SK-N-SH (cell line): ENCODE results near the gene EIF4G2. TPM values are rescaled to one million over a fixed set of nuclear protein-coding genes. Genes with fewer than 3 reads are reported as not detected.
A peak's percentile ranks its signal among the peaks of the same experiment; 100 is the strongest.

ENCODE experiments used
- CTCF ChIA-PET: fragments of 300-600, 350-600 bp; formaldehyde crosslinking; extraction: SDS; loops from one replicate; lab custom pipeline; 2021; lab: Yijun Ruan, JAX
- POLR2A ChIA-PET: fragments of 350-600 bp; sonication (Branson Sonifier 250); formaldehyde crosslinking; extraction: SDS; loops from one replicate; lab custom pipeline; 2020; ENCODE audit warnings: antibody characterized with exemption, inconsistent platforms; lab: Yijun Ruan, JAX
- DNase-seq: peaks from one replicate; pipeline ENCODE4 v3.0.0; 2012
- H2AFZ ChIP-seq: fragments of 200-600 bp; sonication (generic); 2 replicates; pipeline ENCODE4 v1.8.1; 2016; ENCODE audit warnings: antibody characterized with exemption, mild to moderate bottlenecking, low read depth
- H3F3A ChIP-seq: fragments of 200-600 bp; sonication (generic); replicated peaks from 2 replicates; pipeline ENCODE3; 2016; ENCODE audit warnings: antibody characterized with exemption, mild to moderate bottlenecking; ENCODE audit not compliant: insufficient read depth
- H3K27ac ChIP-seq, 2 experiments: fragments of 200-500 bp in 1 of 2; fragments of 200-600 bp in 1 of 2; sonication (Bioruptor generic) in 1 of 2; sonication (generic), shearing (Covaris generic) in 1 of 2; 2 replicates each; pipeline versions ENCODE4 v1.5.1 to v1.6.1; 2014 to 2016; ENCODE audit warnings: low read depth in 2 of 2, inconsistent platforms in 1 of 2, low read length in 1 of 2, mild to moderate bottlenecking in 1 of 2, mixed read lengths in 1 of 2
- H3K27me3 ChIP-seq: fragments of 200-600 bp; sonication (generic), shearing (Covaris generic); 2 replicates; pipeline ENCODE4 v1.6.1; 2016; ENCODE audit warnings: mixed run types; ENCODE audit not compliant: insufficient read depth
- H3K36me3 ChIP-seq, 2 experiments: fragments of 200-500 bp in 1 of 2; fragments of 200-600 bp in 1 of 2; sonication (Bioruptor generic) in 1 of 2; sonication (generic) in 1 of 2; replicated peaks in 1 of 2; 2 replicates each; pipeline versions ENCODE3 to v1.5.1; 2014 to 2016; ENCODE audit warnings: low read length in 1 of 2, mild to moderate bottlenecking in 1 of 2; ENCODE audit not compliant: insufficient read depth in 2 of 2, control insufficient read depth in 1 of 2
- H3K4me1 ChIP-seq, 2 experiments: fragments of 200-500 bp in 1 of 2; fragments of 200-600 bp in 1 of 2; sonication (Bioruptor generic) in 1 of 2; sonication (generic), shearing (Covaris generic) in 1 of 2; 2 replicates each; pipeline versions ENCODE4 v1.5.1 to v1.6.1; 2014 to 2016; ENCODE audit warnings: low read depth in 1 of 2, low read length in 1 of 2, mixed run types in 1 of 2; ENCODE audit not compliant: insufficient read depth in 2 of 2, control insufficient read depth in 1 of 2
- H3K4me2 ChIP-seq: fragments of 200-600 bp; sonication (generic), shearing (Covaris generic); 2 replicates; pipeline ENCODE4 v1.6.1; 2017; ENCODE audit warnings: mixed run types
- H3K4me3 ChIP-seq, 2 experiments: fragments of 200-500 bp in 1 of 2; fragments of 200-600 bp in 1 of 2; sonication (Bioruptor generic) in 1 of 2; sonication (generic), shearing (Covaris generic) in 1 of 2; 2 replicates each; pipeline versions ENCODE4 v1.5.1 to v1.8.1; 2014 to 2016; ENCODE audit warnings: low read depth in 2 of 2, inconsistent platforms in 1 of 2, low read length in 1 of 2, mild to moderate bottlenecking in 1 of 2, mixed read lengths in 1 of 2, moderate library complexity in 1 of 2
- H3K79me2 ChIP-seq: fragments of 200-600 bp; sonication (generic); 2 replicates; pipeline ENCODE4 v1.8.1; 2017; ENCODE audit warnings: mild to moderate bottlenecking; ENCODE audit not compliant: insufficient read depth
- H3K9ac ChIP-seq: fragments of 200-600 bp; sonication (generic); 2 replicates; pipeline ENCODE4 v1.6.1; 2017; ENCODE audit warnings: mixed run types
- H3K9me2 ChIP-seq: fragments of 200-600 bp; sonication (generic); 2 replicates; pipeline ENCODE4 v1.6.1; 2017; ENCODE audit warnings: mixed run types
- H3K9me3 ChIP-seq: fragments of 200-600 bp; sonication (generic); 2 replicates; pipeline ENCODE4 v1.6.1; 2017; ENCODE audit warnings: mixed run types, mild to moderate bottlenecking, moderate library complexity
- H4K20me1 ChIP-seq: fragments of 200-600 bp; sonication (generic); 2 replicates; pipeline ENCODE4 v1.6.1; 2017; ENCODE audit warnings: mild to moderate bottlenecking, mixed run types; ENCODE audit not compliant: insufficient read depth
- ELF1 ChIP-seq: IDR thresholded peaks from 2 replicates; pipeline ENCODE4 v1.4.0; 2012
- EP300 ChIP-seq, 2 experiments: IDR thresholded peaks; 2 replicates each; pipeline versions ENCODE4 v1.4.0 to v1.6.1; 2012; ENCODE audit warnings: borderline replicate concordance in 1 of 2, low read depth in 1 of 2, low read length in 1 of 2
- EZH2phosphoT487 ChIP-seq: fragments of 200-600 bp; sonication (generic); IDR thresholded peaks from 2 replicates; pipeline ENCODE4 v1.6.1; 2017; ENCODE audit warnings: low read depth, mixed run types, mild to moderate bottlenecking, antibody characterized with exemption, moderate library complexity, borderline replicate concordance
- FOSL2 ChIP-seq: IDR thresholded peaks from 2 replicates; pipeline ENCODE4 v1.4.0; 2012; ENCODE audit warnings: low read depth, mild to moderate bottlenecking, moderate library complexity, borderline replicate concordance
- FOXM1 ChIP-seq: IDR thresholded peaks from 2 replicates; pipeline ENCODE4 v1.4.0; 2012; ENCODE audit warnings: low read depth, mild to moderate bottlenecking
- GABPA ChIP-seq: IDR thresholded peaks from 2 replicates; pipeline ENCODE4 v1.4.0; 2012; ENCODE audit warnings: low read depth, mild to moderate bottlenecking
- NFIC ChIP-seq: IDR thresholded peaks from 2 replicates; pipeline ENCODE4 v1.4.0; 2012; ENCODE audit warnings: borderline replicate concordance
- NRF1 ChIP-seq: IDR thresholded peaks from 2 replicates; pipeline ENCODE4 v1.6.1; 2012; ENCODE audit warnings: low read depth, mild to moderate bottlenecking, low read length
- POLR2AphosphoS5 ChIP-seq: IDR thresholded peaks from 2 replicates; pipeline ENCODE4 v1.6.1; 2012; ENCODE audit warnings: low read depth, low read length
- TAF1 ChIP-seq: IDR thresholded peaks from 2 replicates; pipeline ENCODE4 v1.6.1; 2012; ENCODE audit warnings: low read depth, mild to moderate bottlenecking, low read length, moderate library complexity, borderline replicate concordance
- YY1 ChIP-seq: IDR thresholded peaks from 2 replicates; pipeline ENCODE4 v1.4.0; 2012; ENCODE audit warnings: low read depth, mild to moderate bottlenecking
- ZBTB33 ChIP-seq: IDR thresholded peaks from 2 replicates; pipeline ENCODE4 v1.4.0; 2012; ENCODE audit warnings: low read depth, borderline replicate concordance
- WGBS: methylation state at CpG from one replicate; pipeline ENCODE4 v1.1.6; 2017; ENCODE audit warnings: low lambda C conversion rate; 5-methylcytosine and 5-hydroxymethylcytosine counted together
- polyA plus RNA-seq, 3 experiments: library from polyadenylated mRNA; depleted of rRNA; stranded (reverse); fragments of >200 nt; gene quantifications; 2 replicates each; pipeline ENCODE4 v1.2.3, GENCODE V29; 2012
- TF ChIP-seq, protein P1 (sequence below): IDR thresholded peaks from 2 replicates; pipeline ENCODE4 v1.4.0; 2012; ENCODE audit warnings: low read depth, borderline replicate concordance
- TF ChIP-seq, protein P2 (sequence below): fragments of 200-600 bp; sonication (generic); IDR thresholded peaks from 2 replicates; pipeline ENCODE4 v1.6.1; 2017; ENCODE audit warnings: antibody characterized with exemption, mild to moderate bottlenecking, moderate library complexity

EIF4G2 gene
- polyA plus RNA-seq, 1 of the 3 experiments (the other 2 are of a cell fraction): 298 TPM

DNA sequence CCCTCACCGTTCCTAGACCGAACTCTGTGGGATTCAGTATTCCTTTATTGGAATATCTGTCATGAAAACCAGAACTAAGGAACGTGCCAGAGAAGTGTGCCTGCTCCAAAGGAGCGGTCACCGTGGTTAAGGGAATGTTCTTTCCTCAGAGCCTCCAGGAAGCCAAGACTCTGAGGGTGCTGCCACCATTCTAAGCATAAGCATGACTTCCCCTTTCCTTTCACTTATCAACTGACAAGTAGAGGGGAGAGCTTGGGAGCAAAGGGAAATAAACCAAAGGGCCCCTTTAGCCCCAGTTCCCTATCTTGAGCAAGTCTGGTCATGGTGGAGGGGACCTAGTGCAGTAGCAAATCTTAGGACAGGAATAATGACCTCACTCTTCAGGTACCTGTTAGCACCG is 30.9 kb downstream of the EIF4G2 start:
- Histone ChIP-seq H3K9me2 (no peaks in the 10 kb centered on the region), H3K9me3 (no peaks in the 10 kb centered on the region), H3F3A (peaks cover 33% of the 10 kb centered on the region), H3K79me2 (no peaks in the 10 kb centered on the region), H3K4me3 (no peak overlapping the region), H3K27me3 (no peaks in the 10 kb centered on the region), H2AFZ (no peak overlapping the region), H3K4me1 (peaks cover 13 to 23% of the 10 kb centered on the region in 2 experiments; a peak in 3 of 4 replicates), H3K27ac (peak overlapping the region; percentile 95 to 98), H3K4me2 (0 out of 2 replicates have a peak overlapping the region, but pooled peaks have one; percentile 19), H3K9ac (peak overlapping the region; percentile 68; the same call in 1 of the 2 replicates), H3K36me3 (peaks cover 45 to 47% of the 10 kb centered on the region in 2 experiments), H4K20me1 (no peaks in the 10 kb centered on the region)
- DNase-seq: no peak
- POLR2A ChIA-PET: interaction anchor here (0.9 to 1.9 kb wide), 4 partner anchors 9 to 80 kb away, joined by 3 to 11 read pairs (median 5); partner anchors contain the start of genes EIF4G2 and ZBED5
- 85% methylated on average over 6 of the region's 6 CpGs for WGBS
- TF ChIP-seq YY1: no peak
- TF ChIP-seq, protein P1, sequence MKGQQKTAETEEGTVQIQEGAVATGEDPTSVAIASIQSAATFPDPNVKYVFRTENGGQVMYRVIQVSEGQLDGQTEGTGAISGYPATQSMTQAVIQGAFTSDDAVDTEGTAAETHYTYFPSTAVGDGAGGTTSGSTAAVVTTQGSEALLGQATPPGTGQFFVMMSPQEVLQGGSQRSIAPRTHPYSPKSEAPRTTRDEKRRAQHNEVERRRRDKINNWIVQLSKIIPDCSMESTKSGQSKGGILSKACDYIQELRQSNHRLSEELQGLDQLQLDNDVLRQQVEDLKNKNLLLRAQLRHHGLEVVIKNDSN: no peak
- no peak for TF ChIP-seq NFIC
- CTCF ChIA-PET: interaction anchor here (0.6 to 2.3 kb wide), 8 partner anchors 9 to 471 kb away, joined by 3 to 13 read pairs (median 4); partner anchors contain the start of gene EIF4G2

GRCh38 chr11:10777393-10777793 is 31.3 kb downstream of the EIF4G2 start:
- WGBS: 98% methylated on average over 3 of the region's 3 CpGs

More at GRCh38 chr11:10777393-10777793, 31.3 kb downstream of the EIF4G2 start:
- TF ChIP-seq GABPA (no peak), NRF1 (no peak), ZBTB33 (no peak), FOSL2 (no peak), FOXM1 (no peak), EZH2phosphoT487 (no peak), ELF1 (no peak), POLR2AphosphoS5 (no peak), YY1 (no peak), EP300 (IDR thresholded peaks at IDR 0.05; ENCODE audit: borderline replicate concordance in 1 of 2, low read depth in 1 of 2, low read length in 1 of 2) (no peak), TAF1 (no peak)
- TF ChIP-seq, protein P2, sequence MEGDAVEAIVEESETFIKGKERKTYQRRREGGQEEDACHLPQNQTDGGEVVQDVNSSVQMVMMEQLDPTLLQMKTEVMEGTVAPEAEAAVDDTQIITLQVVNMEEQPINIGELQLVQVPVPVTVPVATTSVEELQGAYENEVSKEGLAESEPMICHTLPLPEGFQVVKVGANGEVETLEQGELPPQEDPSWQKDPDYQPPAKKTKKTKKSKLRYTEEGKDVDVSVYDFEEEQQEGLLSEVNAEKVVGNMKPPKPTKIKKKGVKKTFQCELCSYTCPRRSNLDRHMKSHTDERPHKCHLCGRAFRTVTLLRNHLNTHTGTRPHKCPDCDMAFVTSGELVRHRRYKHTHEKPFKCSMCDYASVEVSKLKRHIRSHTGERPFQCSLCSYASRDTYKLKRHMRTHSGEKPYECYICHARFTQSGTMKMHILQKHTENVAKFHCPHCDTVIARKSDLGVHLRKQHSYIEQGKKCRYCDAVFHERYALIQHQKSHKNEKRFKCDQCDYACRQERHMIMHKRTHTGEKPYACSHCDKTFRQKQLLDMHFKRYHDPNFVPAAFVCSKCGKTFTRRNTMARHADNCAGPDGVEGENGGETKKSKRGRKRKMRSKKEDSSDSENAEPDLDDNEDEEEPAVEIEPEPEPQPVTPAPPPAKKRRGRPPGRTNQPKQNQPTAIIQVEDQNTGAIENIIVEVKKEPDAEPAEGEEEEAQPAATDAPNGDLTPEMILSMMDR: no peak
- Histone ChIP-seq H4K20me1 (no peaks in the 10 kb centered on the region), H3K4me1 (peaks cover 13 to 23% of the 10 kb centered on the region in 2 experiments; a peak in 3 of 4 replicates), H3K27me3 (no peaks in the 10 kb centered on the region), H3K9me3 (no peaks in the 10 kb centered on the region), H3K9me2 (no peaks in the 10 kb centered on the region), H2AFZ (no peak overlapping the region), H3F3A (peaks cover 33% of the 10 kb centered on the region), H3K4me3 (no peak overlapping the region), H3K79me2 (no peaks in the 10 kb centered on the region), H3K4me2 (0 out of 2 replicates have a peak overlapping the region, but pooled peaks have one; percentile 19), H3K9ac (no peak overlapping the region; the same call in 1 of the 2 replicates), H3K36me3 (peaks cover 48 to 49% of the 10 kb centered on the region in 2 experiments), H3K27ac (peak overlapping the region; percentile 95 to 98)
- ChIA-PET CTCF (interaction anchor here (0.9 to 2.3 kb wide), 3 partner anchors 12 to 31 kb away, joined by 3 to 13 read pairs (median 9); partner anchors contain the start of gene EIF4G2), POLR2A (interaction anchor here (1.9 kb wide), 1 partner anchor 9 kb away, joined by 7 read pairs; no protein-coding TSS in a partner anchor)
- DNase-seq: no peak
